Osteocyte (in vitro differentiated cells): Measurements from ENCODE around the gene ZNF506. TPM values are rescaled to one million over a fixed set of nuclear protein-coding genes. Genes with fewer than 3 reads are reported as not detected.

ENCODE experiments used
- DNase-seq: peaks from one replicate; pipeline ENCODE4 v3.0.0; 2021; ENCODE audit warnings: mixed read lengths; ENCODE audit not compliant: unreplicated experiment; ENCODE audit errors: extremely low spot score
- H3K27ac Mint-ChIP-seq: one replicate; pipeline ENCODE4 v1.8.0; 2021; ENCODE audit warnings: mild to moderate bottlenecking, mixed read lengths; ENCODE audit not compliant: unreplicated experiment
- H3K27me3 Mint-ChIP-seq: one replicate; pipeline ENCODE4 v1.8.0; 2021; ENCODE audit warnings: mixed read lengths; ENCODE audit not compliant: unreplicated experiment
- H3K36me3 Mint-ChIP-seq: one replicate; pipeline ENCODE4 v1.8.0; 2021; ENCODE audit warnings: mixed read lengths; ENCODE audit not compliant: unreplicated experiment
- H3K4me1 Mint-ChIP-seq: one replicate; pipeline ENCODE4 v1.8.0; 2021; ENCODE audit warnings: mixed read lengths; ENCODE audit not compliant: unreplicated experiment
- H3K4me3 Mint-ChIP-seq: one replicate; pipeline ENCODE4 v1.8.0; 2021; ENCODE audit warnings: mild to moderate bottlenecking, moderate library complexity, mixed read lengths; ENCODE audit not compliant: unreplicated experiment
- H3K9me3 Mint-ChIP-seq: one replicate; pipeline ENCODE4 v1.8.0; 2021; ENCODE audit warnings: mixed read lengths; ENCODE audit not compliant: unreplicated experiment
- total RNA-seq: library from RNA; stranded (reverse); gene quantifications from 2 replicates; pipeline ENCODE4 v1.2.1, GENCODE V29; 2021
- TF ChIP-seq, protein P1 (sequence below): fragments of 200-600 bp; sonication (generic); IDR thresholded peaks from 2 replicates; pipeline ENCODE4 v1.5.0; 2021; ENCODE audit warnings: antibody characterized with exemption, mild to moderate bottlenecking, moderate library complexity

Gene ZNF506
- total RNA-seq, 1 donor from 2014 or later, result 10.5 TPM

DNA sequence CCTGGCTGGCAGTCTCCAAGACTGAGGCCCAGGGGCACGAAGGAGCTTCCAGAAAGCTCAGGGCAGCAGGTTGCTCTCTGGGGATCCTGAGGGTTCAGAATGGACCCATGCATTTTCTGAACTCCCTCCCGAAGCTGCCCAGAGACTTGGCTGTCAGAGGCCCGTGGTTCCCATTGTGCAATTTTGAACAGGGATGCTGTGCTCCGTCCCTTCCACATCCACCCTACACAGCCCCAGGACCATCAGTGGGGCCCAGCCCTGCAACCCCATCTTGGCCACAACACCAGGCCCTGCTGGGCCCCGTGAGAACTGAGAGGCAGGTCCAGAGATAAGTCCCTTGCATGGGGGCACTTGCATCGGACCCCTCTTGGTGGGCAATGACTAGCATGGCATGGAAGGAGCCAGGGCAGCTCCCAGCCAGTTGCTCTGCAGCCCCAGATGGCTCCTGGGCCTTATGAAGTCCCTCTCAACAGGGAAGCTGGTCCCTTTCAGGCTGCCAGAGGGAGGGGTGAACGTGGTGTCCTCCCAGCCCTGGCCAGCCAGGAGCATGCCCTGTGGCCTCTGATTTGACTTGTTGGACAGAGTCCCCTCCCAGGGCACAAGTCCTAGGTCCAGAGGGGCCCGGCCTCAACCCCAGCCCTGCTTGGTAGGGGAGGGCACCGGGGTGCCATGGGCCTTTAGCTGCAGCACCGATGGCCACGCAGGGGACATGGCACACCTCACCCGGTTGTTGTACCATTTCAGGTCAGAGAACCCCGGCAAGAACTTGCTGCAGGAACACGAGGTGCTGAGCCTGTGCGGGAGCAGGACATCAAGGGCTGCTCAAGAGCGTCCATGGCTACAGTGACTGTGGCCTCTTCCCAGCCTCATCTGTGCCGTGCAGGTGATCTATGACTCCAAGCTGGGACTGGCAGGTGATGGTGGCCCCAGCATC is 71.4 kb downstream of the ZNF506 start:
- TF ChIP-seq, protein P1, sequence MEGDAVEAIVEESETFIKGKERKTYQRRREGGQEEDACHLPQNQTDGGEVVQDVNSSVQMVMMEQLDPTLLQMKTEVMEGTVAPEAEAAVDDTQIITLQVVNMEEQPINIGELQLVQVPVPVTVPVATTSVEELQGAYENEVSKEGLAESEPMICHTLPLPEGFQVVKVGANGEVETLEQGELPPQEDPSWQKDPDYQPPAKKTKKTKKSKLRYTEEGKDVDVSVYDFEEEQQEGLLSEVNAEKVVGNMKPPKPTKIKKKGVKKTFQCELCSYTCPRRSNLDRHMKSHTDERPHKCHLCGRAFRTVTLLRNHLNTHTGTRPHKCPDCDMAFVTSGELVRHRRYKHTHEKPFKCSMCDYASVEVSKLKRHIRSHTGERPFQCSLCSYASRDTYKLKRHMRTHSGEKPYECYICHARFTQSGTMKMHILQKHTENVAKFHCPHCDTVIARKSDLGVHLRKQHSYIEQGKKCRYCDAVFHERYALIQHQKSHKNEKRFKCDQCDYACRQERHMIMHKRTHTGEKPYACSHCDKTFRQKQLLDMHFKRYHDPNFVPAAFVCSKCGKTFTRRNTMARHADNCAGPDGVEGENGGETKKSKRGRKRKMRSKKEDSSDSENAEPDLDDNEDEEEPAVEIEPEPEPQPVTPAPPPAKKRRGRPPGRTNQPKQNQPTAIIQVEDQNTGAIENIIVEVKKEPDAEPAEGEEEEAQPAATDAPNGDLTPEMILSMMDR, result no peak
- H3K9me3 Mint-ChIP-seq, result peaks cover 3% of the 10 kb centered on the region
- H3K27ac Mint-ChIP-seq, result no peak overlapping the region
- H3K4me3 Mint-ChIP-seq, result no peak overlapping the region
- H3K27me3 Mint-ChIP-seq, result no peaks in the 10 kb centered on the region
- peak; percentile 77 for DNase-seq
- no peaks in the 10 kb centered on the region for H3K36me3 Mint-ChIP-seq
- no peaks in the 10 kb centered on the region for H3K4me1 Mint-ChIP-seq

DNA sequence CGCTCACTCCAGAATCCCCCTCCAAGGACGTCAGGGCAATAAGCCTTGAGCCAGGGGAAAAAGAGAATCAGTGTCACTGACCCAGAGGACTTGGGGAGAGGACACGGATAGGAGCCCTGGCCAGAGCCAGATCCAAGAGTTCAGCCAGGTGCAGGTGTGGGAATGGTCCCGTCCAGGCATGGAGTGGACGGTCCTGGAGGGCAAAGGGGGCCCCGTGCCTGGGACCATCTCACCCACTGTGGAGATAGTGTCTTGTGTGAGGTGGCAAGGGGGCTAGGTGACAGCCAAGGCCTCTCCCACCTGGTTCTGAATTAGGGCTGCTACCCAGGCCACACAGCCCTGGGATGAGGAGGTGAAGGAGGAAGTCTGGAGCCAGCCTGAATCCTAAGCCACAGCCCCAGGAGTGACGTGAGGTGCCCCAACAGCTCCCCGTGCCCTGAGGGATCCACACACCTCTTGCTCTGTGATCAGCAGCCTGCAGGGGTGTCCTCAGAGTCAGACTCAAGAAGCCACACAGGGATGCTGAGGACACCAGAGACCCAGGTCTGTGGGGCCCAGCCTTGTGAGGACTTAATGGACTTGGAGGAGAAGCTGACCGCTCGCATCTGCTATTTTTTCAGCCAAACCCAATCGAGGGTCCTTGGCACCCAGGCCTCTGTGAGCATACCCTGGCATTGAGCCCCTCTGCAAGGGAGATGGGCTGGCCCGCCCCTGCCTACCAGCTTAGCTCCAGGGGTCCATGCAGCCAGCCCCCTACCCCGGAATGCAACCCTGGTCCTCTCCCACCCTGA is 72.2 kb downstream of the ZNF506 start:
- no peaks in the 10 kb centered on the region for H3K4me1 Mint-ChIP-seq
- TF ChIP-seq, protein P1, result no peak
- H3K27ac Mint-ChIP-seq, result no peak overlapping the region
- no peak overlapping the region for H3K4me3 Mint-ChIP-seq
- DNase-seq, result no peak
- peaks cover 3% of the 10 kb centered on the region for H3K9me3 Mint-ChIP-seq
- no peaks in the 10 kb centered on the region for H3K27me3 Mint-ChIP-seq
- no peaks in the 10 kb centered on the region for H3K36me3 Mint-ChIP-seq

GRCh38 chr19:19748249-19748938 is 73.2 kb downstream of the ZNF506 start:
- no peaks in the 10 kb centered on the region for H3K36me3 Mint-ChIP-seq
- no peak for DNase-seq
- no peak overlapping the region for H3K27ac Mint-ChIP-seq
- no peaks in the 10 kb centered on the region for H3K4me1 Mint-ChIP-seq
- no peak overlapping the region for H3K4me3 Mint-ChIP-seq
- TF ChIP-seq, protein P1, result no peak
- H3K9me3 Mint-ChIP-seq, result peaks cover 3% of the 10 kb centered on the region
- no peaks in the 10 kb centered on the region for H3K27me3 Mint-ChIP-seq

DNA sequence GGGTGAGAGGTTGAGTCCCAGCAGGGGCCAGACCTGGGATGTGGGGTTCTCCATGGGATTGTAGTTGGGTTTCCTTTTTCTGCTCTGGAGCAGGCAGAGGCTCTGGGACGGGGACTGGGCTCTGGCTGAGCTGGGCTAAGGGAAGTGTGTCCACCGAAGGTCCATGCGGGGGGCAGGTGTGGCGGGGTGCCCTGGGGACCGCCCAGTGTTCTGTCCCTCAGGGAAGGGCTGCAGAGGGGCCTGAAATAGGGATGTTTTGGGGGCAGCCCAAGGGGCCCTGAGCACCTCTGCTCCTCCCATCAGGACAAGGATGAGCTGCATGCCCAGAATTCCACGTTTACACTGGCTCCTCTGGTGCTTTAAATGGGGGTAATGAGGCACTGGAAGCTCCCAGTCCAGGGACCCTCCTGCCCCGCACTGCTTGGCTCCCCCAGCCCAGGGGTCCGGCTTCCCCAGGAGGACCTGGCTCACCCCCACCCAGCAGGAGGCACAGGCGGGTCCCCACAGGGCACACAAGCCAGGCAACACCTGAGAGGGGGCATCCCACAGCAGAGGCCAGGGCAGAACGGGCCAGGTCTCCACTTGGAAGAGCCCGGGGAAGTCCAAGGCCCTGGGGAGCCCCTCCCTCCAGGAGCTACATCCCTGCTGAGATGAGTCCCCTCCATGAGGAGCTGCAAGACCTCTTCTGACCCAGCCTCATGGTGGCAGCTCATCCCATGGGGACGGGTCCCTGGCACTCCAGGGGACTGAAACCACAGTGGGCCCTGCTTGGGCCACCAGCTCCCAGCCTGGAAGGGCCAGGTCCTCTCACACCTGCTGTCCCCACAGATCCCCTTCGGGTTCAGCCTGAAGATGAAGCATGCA is 74.0 kb downstream of the ZNF506 start:
- Mint-ChIP-seq H3K4me3 (no peak overlapping the region), H3K27ac (no peak overlapping the region), H3K9me3 (peaks cover 3% of the 10 kb centered on the region), H3K36me3 (no peaks in the 10 kb centered on the region), H3K27me3 (no peaks in the 10 kb centered on the region), H3K4me1 (no peaks in the 10 kb centered on the region)
- no peak for DNase-seq
- TF ChIP-seq, protein P1, result no peak
